ENCODE data around the gene CALHM5.
A peak's percentile ranks its signal among the peaks of the same experiment; 100 is the strongest.
"Not testable (repeated sequence)": the region's sequence is repeated elsewhere in the genome, so short reads cannot be mapped to it uniquely, and the experiment has no call there.

The CALHM5 gene

DNA sequence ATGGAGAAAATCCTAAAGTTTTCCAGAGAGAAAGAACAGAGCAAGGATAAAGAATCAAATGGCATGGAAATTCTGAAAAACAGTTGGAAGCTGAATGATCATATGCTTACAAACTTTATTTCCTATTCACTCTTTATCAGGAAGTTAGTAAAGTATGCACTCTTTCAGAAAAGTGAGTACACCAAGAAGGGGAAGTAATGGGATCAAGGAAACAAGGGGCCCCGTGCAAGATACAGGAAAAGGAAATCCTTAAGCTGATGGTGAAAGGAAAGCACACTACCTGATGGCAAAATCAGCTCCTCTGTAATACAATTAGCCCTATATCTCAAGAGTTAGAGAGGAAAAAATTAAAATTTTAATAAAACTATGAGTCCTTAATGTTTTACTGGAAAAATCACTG lies 36.3 kb upstream of the CALHM5 start:
- 77 to 100% methylated on average over 1 of the region's 1 CpG for WGBS, 2 experiments
- Histone ChIP-seq H3K36me3 (ENCODE audit: control insufficient read depth, insufficient read depth, low read length) (no peaks in the 10 kb centered on the region), H3K4me3 (ENCODE audit: insufficient read depth, low read depth, low read length) (no peak overlapping the region), H3K27ac (ENCODE audit: insufficient read depth, low read depth, low read length, poor library complexity, severe bottlenecking) (no peak overlapping the region), H3K27me3 (ENCODE audit: control insufficient read depth, insufficient read depth, low read length, poor library complexity, severe bottlenecking) (no peaks in the 10 kb centered on the region), H3K4me1 (ENCODE audit: control insufficient read depth, insufficient read depth, low read length) (no peaks in the 10 kb centered on the region), H3K9me3 (ENCODE audit: control insufficient read depth, low read length) (no peaks in the 10 kb centered on the region)

DNA sequence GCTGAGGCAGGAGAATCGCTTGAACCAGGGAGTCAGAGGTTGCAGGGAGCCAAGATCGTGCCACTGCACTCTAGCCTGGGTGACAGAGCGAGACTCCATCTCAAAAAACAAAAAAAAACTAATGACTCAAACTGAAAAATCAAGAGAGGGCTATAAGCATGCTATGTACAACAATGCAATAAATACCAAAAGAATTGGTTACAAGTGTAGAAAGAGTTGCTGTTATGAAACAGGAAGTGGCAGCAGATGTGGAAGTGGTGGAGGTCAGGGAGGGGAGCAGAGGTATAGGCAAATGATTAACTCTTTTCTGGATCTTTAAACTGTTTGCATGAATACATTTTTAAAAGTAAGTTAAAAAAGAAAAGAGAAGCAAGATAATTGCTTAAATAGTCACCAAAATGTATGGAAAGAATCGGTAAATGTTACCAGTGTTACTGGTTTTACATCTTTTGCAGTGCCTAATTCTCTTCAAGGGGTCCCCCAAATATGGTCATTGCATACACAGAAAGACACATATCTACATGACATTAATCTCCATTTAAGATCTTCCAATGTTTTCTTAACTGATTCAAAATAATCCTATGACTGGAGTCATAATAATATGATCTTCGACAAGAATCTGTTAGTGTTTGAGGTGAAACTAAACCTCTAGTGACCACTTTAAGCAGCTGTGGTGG lies 35.3 kb upstream of the CALHM5 start:
- H3K36me3 ChIP-seq (ENCODE audit: control insufficient read depth, insufficient read depth, low read length), result no peaks in the 10 kb centered on the region
- H3K9me3 ChIP-seq (ENCODE audit: control insufficient read depth, low read length), result no peaks in the 10 kb centered on the region
- no peak overlapping the region for H3K27ac ChIP-seq (ENCODE audit: insufficient read depth, low read depth, low read length, poor library complexity, severe bottlenecking)
- no peak overlapping the region for H3K4me3 ChIP-seq (ENCODE audit: insufficient read depth, low read depth, low read length)
- no peaks in the 10 kb centered on the region for H3K4me1 ChIP-seq (ENCODE audit: control insufficient read depth, insufficient read depth, low read length)
- H3K27me3 ChIP-seq (ENCODE audit: control insufficient read depth, insufficient read depth, low read length, poor library complexity, severe bottlenecking), result no peaks in the 10 kb centered on the region
- 92 to 93% methylated on average over 4 to 5 of the region's 5 CpGs for WGBS, 2 experiments

GRCh38 chr6:116482780-116483179 lies 28.7 kb upstream of the CALHM5 start:
- no peak overlapping the region for H3K4me3 ChIP-seq (ENCODE audit: insufficient read depth, low read depth, low read length)
- H3K27me3 ChIP-seq (ENCODE audit: control insufficient read depth, insufficient read depth, low read length, poor library complexity, severe bottlenecking), result no peaks in the 10 kb centered on the region
- no peaks in the 10 kb centered on the region for H3K36me3 ChIP-seq (ENCODE audit: control insufficient read depth, insufficient read depth, low read length)
- H3K4me1 ChIP-seq (ENCODE audit: control insufficient read depth, insufficient read depth, low read length), result peaks cover 4% of the 10 kb centered on the region
- no peaks in the 10 kb centered on the region for H3K9me3 ChIP-seq (ENCODE audit: control insufficient read depth, low read length)
- 91 to 98% methylated on average over 1 of the region's 1 CpG for WGBS, 2 experiments
- no peak overlapping the region for H3K27ac ChIP-seq (ENCODE audit: insufficient read depth, low read depth, low read length, poor library complexity, severe bottlenecking)

GRCh38 chr6:116483616-116484015 lies 27.8 kb upstream of the CALHM5 start:
- Histone ChIP-seq H3K27ac (ENCODE audit: insufficient read depth, low read depth, low read length, poor library complexity, severe bottlenecking) (no peak overlapping the region), H3K9me3 (ENCODE audit: control insufficient read depth, low read length) (no peaks in the 10 kb centered on the region), H3K4me3 (ENCODE audit: insufficient read depth, low read depth, low read length) (no peak overlapping the region), H3K4me1 (ENCODE audit: control insufficient read depth, insufficient read depth, low read length) (peaks cover 4% of the 10 kb centered on the region), H3K27me3 (ENCODE audit: control insufficient read depth, insufficient read depth, low read length, poor library complexity, severe bottlenecking) (no peaks in the 10 kb centered on the region), H3K36me3 (ENCODE audit: control insufficient read depth, insufficient read depth, low read length) (no peaks in the 10 kb centered on the region)
- 91 to 96% methylated on average over 1 to 2 of the region's 2 CpGs for WGBS, 2 experiments

GRCh38 chr6:116485559-116486184 lies 25.8 kb upstream of the CALHM5 start:
- Histone ChIP-seq H3K9me3 (ENCODE audit: control insufficient read depth, low read length) (no peaks in the 10 kb centered on the region), H3K36me3 (ENCODE audit: control insufficient read depth, insufficient read depth, low read length) (no peaks in the 10 kb centered on the region), H3K27ac (ENCODE audit: insufficient read depth, low read depth, low read length, poor library complexity, severe bottlenecking) (no peak overlapping the region), H3K27me3 (ENCODE audit: control insufficient read depth, insufficient read depth, low read length, poor library complexity, severe bottlenecking) (no peaks in the 10 kb centered on the region), H3K4me1 (ENCODE audit: control insufficient read depth, insufficient read depth, low read length) (peaks cover 4% of the 10 kb centered on the region), H3K4me3 (ENCODE audit: insufficient read depth, low read depth, low read length) (no peak overlapping the region)
- 94% methylated on average over 5 of the region's 5 CpGs for WGBS, 2 experiments

- no peaks in the 10 kb centered on the region for H3K27me3 ChIP-seq (ENCODE audit: control insufficient read depth, insufficient read depth, low read length, poor library complexity, severe bottlenecking)
- H3K36me3 ChIP-seq (ENCODE audit: control insufficient read depth, insufficient read depth, low read length), result no peaks in the 10 kb centered on the region
- peaks cover 5% of the 10 kb centered on the region for H3K4me1 ChIP-seq (ENCODE audit: control insufficient read depth, insufficient read depth, low read length)
- no peaks in the 10 kb centered on the region for H3K9me3 ChIP-seq (ENCODE audit: control insufficient read depth, low read length)
- H3K4me3 ChIP-seq (ENCODE audit: insufficient read depth, low read depth, low read length), result no peak overlapping the region
- 77 to 83% methylated on average over 1 of the region's 1 CpG for WGBS, 2 experiments
- peak overlapping the region; percentile 72 for H3K27ac ChIP-seq (ENCODE audit: insufficient read depth, low read depth, low read length, poor library complexity, severe bottlenecking)
Measured at GRCh38 chr6:116491610-116492330, 19.7 kb upstream of the CALHM5 start.

- Histone ChIP-seq H3K27me3 (ENCODE audit: control insufficient read depth, insufficient read depth, low read length, poor library complexity, severe bottlenecking) (no peaks in the 10 kb centered on the region), H3K4me3 (ENCODE audit: insufficient read depth, low read depth, low read length) (no peak overlapping the region), H3K27ac (ENCODE audit: insufficient read depth, low read depth, low read length, poor library complexity, severe bottlenecking) (peak overlapping the region; percentile 72), H3K4me1 (ENCODE audit: control insufficient read depth, insufficient read depth, low read length) (peaks cover 5% of the 10 kb centered on the region), H3K36me3 (ENCODE audit: control insufficient read depth, insufficient read depth, low read length) (no peaks in the 10 kb centered on the region), H3K9me3 (ENCODE audit: control insufficient read depth, low read length) (no peaks in the 10 kb centered on the region)
- 31 to 50% methylated on average over 5 of the region's 6 CpGs for WGBS, 2 experiments
Measured at GRCh38 chr6:116492331-116493067, 18.9 kb upstream of the CALHM5 start.

DNA sequence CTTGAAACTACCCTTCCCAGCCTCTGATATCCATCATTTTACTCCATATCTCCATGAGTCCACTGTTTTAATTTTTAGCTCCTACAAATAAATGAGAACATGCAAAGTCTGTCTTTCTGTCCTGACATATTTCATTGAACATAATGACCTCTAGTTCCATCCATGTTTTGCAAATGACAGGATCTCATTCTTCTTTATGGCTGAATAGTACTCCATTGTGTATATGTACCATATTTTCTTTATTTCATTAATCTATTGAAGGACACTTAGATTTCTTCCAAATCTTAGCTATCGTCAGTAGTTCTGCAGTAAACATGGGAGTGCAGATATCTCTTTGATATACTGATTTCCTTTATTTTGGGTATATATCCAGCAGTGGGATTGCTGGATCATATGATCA lies 16.3 kb upstream of the CALHM5 start:
- not testable (repeated sequence) for H3K4me3 ChIP-seq (ENCODE audit: insufficient read depth, low read depth, low read length); H3K9me3 ChIP-seq (ENCODE audit: control insufficient read depth, low read length); H3K27ac ChIP-seq (ENCODE audit: insufficient read depth, low read depth, low read length, poor library complexity, severe bottlenecking); H3K4me1 ChIP-seq (ENCODE audit: control insufficient read depth, insufficient read depth, low read length); H3K36me3 ChIP-seq (ENCODE audit: control insufficient read depth, insufficient read depth, low read length); H3K27me3 ChIP-seq (ENCODE audit: control insufficient read depth, insufficient read depth, low read length, poor library complexity, severe bottlenecking)
- 100% methylated on average over 1 of the region's 1 CpG for WGBS, 2 experiments

- 87 to 88% methylated on average over 3 of the region's 3 CpGs for WGBS, 2 experiments
- no peak overlapping the region for H3K27ac ChIP-seq (ENCODE audit: insufficient read depth, low read depth, low read length, poor library complexity, severe bottlenecking)
- peaks cover 9% of the 10 kb centered on the region for H3K4me1 ChIP-seq (ENCODE audit: control insufficient read depth, insufficient read depth, low read length)
- H3K4me3 ChIP-seq (ENCODE audit: insufficient read depth, low read depth, low read length), result no peak overlapping the region
- H3K27me3 ChIP-seq (ENCODE audit: control insufficient read depth, insufficient read depth, low read length, poor library complexity, severe bottlenecking), result no peaks in the 10 kb centered on the region
- H3K36me3 ChIP-seq (ENCODE audit: control insufficient read depth, insufficient read depth, low read length), result no peaks in the 10 kb centered on the region
- no peaks in the 10 kb centered on the region for H3K9me3 ChIP-seq (ENCODE audit: control insufficient read depth, low read length)
Measured at GRCh38 chr6:116497113-116497676, 14.2 kb upstream of the CALHM5 start.

Data from ectodermal cell (in vitro differentiated cells).